HG02798 (cell line): Measurements from ENCODE around the gene SORCS2.
"Not testable (repeated sequence)": the region's sequence is repeated elsewhere in the genome, so short reads cannot be mapped to it uniquely, and the experiment has no call there.

Experiments
- ATAC-seq: cut with Tn5 transposase; IDR thresholded peaks from one replicate; pipeline ENCODE4 v1.9.1; 2021; ENCODE audit warnings: mild to moderate bottlenecking; ENCODE audit not compliant: unreplicated experiment, poor library complexity

The SORCS2 gene

DNA sequence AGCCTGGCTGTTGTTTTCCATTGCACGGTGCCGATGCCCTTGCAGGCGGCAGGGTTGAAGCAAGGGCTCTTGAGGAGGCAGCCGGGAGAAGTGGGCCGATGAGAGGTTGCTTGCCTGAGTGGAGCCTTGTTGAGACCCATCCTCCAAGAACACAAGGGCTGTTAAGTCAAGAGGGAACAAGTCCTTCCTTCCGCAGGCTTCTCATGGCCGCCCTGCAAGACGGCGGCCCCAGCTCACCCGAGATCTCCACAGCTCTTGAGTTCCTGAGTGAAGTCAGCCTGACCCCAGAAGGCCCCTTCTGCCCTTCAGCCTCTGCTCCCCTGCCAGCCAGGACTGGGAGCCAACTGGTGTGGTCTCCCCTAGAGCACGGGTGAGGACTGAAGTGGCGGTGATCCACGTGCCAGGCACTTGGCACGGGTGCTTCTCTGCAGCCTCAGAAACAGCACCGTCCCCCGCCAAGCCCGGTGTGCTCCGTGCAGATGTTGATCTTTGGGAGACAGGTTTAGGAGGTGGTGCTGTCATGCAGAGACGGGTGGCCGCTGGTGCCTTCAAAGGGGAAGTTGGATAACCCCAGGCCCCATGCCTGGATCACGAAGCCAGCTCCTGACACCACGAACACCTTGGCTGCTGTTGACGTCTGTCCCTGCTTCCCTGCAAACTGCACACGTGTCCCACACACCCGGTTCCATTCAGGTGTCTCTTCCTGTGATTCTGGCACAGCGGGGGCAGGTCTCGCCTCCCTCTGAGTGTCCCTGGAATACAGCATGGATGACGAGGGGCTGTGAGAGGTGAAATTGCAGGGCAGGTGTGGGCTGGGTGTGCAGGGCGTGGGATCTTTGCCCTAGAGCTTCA is 406.8 kb downstream of the SORCS2 start:
- ATAC-seq = no peak

DNA sequence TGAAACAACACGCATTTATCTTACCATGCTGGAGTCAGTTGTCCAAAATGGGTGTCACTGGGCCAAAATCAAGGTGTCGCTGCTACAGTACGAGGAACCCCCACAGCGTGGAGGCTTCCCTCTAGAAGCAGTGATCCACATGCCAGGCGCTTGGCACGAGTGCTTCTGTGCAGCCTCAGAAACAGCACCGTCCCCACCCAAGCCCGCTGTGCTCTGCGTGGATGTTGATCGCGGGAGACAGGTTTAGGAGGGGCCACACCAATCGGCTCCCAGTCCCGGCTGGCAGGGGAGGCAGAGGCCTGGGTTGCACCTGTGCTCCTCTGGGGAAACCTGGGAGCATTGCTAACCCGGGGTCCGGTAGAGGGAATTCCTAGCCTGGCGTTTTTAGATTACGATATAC is 407.9 kb downstream of the SORCS2 start:
- ATAC-seq = no peak

DNA sequence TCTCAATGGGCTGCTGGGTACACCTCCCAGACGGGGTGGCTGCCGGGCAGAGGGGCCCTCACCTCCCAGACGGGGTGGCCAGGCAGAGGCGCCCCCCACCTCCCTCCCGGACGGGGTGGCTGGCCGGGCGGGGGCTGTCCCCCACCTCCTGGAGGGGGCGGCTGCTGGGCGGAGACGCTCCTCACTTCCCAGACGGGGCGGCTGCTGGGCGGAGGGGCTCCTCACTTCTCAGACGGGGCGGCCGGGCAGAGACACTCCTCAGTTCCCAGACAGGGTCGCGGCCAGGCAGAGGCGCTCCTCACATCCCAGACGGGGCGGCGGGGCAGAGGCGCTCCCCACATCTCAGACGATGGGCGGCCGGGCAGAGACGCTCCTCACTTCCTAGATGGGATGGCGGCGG is 409.8 kb downstream of the SORCS2 start:
- ATAC-seq = not testable (repeated sequence)

DNA sequence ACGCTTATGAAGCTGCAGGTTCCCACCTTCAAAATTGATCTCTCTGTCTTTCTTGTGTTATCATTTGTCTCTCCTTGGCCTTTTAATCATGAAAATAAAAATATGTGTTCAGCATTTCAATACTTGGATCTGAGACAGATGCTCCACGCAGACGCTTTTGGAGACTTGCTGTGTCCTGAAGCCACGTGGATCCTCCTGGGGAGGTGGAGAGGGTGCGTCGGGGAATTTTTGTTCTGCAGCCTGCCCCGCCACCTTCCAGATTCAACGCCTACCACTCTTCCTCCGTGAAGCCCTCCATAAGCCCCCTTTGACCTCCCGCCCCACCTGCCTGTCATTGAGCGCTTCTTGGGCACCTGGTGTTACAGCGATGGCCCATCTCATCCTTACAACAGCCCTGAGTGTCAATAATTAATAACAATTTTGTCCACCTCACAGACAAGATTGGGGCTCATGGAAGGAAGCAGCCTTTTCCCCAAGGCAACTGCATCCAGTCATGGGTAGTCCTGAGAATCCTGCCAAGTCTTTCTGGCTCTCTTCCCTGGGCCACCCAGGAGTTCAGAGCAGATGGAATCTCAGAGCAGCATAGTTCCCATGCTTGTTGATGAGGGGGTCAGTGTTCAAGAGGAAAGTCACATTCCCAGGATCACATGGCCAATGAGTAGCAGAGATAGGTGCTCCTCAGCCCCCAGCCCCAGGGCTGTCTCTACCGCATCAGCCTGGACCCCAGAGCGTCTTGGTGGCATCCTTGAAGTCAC is 415.0 kb downstream of the SORCS2 start:
- no peak for ATAC-seq

DNA sequence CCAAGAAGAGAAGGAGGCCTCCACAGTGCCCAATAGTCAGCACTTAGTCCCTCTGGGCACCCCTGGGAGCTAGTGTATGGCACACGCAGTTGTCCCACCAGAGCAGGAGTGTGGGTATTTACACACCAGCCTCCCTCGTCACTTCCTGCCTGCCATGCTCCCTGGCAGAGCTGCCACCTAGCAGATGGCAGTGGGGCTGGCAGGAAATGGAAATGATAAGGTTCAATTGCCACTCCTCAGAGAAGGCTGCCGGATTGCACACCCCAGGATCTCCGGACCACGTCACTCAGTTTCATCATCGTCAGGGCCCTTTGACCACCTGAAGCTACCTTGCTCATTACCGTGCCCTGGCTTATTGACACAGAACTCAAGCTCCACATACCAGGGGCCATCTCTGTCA is 415.7 kb downstream of the SORCS2 start:
- no peak for ATAC-seq

DNA sequence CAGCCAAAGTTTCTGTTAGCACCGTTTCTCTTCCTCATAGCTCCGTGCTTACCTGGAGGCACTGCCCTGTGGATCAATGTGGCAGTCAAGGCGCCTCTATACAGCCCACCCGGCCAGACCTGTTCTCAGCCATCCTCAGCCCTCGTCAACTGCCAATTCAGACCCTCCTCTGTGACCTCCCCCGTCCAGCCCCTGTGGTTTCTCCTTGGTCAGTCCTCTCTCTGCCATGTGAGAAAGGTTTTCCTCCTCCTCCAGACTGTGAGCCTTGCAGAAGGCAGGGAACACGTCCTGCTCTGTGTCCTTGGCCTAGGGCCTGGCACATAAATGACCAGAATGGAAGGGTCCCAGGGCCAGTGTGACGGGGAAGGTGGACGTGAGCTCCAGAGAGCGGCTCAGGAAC is 417.0 kb downstream of the SORCS2 start:
- no peak for ATAC-seq

DNA sequence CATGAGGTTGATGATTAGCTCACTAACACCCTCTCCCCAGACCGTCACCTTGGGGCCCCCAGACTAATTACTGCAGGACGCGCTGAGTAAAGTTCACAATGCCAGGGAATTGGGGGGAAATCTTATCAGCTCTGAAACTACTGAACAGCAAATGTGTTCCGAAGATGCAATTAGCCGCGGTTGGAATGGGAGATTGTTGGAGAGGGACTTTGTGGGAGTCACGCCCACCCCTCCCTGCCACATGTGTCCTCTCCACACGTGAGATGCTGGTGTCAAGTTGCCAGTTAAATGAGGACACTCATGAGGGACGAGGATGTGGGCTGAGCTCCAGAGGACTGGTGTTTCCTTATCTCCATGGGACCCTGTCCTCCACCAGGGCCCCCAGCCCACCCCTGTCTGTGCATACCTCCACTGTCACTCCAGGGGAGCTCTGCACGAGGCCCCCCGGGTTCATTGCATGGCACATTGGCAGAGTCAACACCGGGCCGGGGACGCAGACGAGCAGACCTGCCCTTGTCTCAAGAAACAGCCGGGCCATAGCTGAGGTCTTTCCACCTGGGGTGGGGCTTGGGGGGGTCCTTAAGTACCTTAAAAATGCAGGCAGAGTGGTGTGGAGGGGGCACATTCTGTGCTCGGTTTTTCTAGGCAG is 417.8 kb downstream of the SORCS2 start:
- no peak for ATAC-seq

DNA sequence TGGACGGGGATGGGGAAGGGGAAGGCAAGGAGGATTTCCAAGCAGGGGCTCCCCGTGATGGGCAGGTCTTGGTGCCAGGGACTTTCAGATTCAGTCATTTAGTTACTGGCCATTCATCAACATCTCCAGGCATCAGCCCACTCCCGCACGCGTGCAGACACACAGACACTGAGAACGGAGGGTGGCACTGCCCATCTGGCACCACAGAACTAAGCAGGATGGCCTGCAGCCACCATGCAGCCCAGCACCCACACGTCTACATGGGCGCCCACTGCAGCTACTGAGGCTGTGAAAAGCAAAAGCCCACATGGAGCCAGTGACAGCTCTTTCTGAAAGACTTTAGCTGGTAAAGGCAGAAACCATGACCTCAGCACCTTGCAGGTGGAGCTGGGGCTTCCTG is 418.5 kb downstream of the SORCS2 start:
- no peak for ATAC-seq

DNA sequence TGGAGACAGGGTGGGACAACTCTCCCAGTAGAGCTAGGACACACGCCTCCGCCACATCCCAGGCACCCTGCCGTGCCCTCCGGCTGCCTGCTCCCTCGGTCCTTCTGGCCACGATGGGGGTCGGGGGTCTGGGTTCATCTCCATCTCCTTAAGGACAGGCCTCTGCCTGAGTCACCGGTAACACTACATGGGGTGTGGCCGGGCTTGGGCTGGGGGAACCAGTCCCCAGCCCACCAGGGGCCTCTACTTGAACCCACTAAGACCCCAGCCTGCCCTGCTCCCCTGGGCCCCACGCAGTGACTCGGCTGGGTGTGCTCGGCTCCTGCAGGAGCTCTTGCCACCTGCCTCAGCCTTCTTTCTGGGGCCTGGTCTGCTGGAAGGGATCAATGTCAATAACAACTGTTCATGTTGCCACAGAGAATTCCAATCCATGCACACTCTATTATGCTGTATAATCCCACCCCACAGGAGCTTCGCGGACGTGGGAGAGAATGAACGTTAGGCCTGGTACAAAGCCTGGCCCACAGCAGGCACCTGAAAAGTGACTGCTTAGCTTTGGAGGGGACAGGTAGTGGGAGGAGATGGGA is 420.1 kb downstream of the SORCS2 start:
- no peak for ATAC-seq

DNA sequence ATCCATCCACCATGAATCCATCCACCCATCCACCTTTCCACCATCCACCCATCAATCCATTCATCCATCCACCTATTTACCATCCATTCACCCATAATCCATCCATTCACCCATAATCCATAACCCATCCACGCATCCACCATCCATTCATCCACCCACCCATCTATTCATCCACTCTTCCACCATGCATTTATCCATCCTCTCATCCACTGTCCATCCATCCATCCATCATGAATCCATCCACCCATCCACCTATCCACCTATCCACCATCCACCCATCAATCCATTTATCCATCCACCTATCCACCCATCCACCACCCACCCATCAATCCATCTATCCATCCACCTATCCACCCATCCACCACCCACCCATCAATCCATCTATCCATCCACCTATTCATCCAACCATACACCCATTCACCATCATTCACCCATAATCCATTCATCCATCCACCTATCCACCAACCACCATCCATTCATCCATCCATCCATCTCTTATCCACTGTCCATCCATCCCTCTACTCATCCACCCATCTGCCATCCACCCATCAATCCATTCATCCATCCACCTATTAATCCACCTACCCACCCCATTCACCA is 422.1 kb downstream of the SORCS2 start:
- no peak for ATAC-seq

DNA sequence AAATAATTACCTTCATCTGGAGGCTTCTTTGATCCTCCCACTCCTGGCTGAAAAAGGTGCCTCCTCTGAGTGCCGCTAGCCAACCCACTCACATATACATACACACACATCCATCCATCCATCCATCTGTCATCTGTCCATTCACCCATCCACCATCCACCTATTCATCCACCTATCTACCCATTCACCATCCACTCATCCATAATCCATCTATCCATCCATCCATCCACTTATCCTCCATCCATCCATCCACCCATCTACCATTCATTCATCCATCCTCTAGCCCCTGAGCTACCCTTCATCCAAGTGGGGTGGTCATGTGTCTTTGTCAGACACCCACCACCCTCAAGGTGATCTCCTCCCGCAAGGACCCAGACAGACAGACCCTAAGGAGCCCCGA is 423.9 kb downstream of the SORCS2 start:
- no peak for ATAC-seq

DNA sequence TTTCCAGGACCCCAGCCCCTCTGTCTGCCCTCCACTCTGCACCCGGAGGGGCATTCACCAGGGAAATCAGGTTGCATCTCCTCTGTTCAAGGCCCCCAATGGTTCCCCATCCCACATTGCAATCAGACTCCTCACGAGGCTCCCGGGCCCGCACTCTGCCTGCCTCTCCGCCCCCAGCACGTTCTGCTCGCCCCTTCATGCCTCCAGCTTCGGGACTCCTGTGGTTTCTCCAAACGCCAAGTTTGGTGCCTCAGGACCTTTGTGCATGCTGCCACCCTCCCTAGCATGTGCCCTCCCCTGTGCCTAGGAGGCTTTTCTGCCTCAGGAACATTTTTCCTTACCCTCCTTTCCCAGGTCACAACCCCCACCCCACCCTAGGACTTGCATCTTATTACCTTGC is 426.0 kb downstream of the SORCS2 start:
- no peak for ATAC-seq

DNA sequence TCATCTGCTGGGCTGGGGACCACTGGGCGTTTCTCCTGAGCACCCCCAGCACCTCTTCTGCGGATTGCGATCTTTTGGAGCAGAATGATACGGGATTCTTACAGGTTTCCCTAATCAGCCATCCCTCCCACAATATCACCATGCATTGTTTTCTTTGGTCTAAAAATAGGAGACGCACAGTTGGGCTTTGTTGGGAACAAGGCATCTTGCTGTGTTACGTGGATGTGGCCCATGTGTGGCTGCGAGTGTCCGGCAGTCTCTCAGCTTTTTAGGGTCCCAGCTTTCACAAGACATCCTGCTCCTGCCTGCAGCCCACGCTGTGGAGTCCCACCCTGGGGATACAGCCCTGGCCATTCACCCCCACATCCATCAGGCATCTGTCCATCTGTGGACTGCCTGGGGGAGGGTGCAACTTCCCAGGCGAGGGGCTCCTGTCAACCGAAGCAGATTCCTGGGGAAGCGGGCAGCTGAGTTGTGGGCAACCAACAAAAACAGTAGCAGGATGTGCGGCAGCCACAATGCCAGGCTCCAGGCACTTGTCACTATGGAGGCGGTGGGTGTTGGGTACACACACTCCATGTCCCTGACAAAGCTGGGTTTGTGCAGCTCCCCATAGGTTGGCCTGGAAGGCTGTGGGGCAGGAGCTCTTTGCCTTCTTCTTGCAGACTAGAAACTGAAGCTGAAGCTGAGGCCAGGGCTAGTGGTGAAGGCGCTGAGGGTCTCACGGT is 427.9 kb downstream of the SORCS2 start:
- no peak for ATAC-seq

DNA sequence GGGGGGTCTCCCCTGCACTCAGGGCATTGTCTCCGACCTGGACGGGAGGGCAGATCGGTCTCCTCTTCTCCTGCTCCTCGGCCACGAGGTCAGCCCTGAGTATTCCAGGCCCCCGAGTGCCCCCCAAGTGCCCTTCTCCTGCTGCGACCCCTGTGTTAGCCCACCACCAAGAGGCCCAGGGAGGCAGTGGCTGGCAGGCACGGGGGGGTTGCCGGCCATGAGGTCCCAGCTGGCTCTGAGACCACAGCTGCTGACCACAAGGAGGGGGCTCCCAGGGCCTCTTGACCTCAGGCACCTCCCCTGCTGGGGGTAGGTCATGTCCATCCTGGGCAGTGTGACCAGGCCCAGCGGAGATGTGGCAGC is 428.5 kb downstream of the SORCS2 start:
- no peak for ATAC-seq

DNA sequence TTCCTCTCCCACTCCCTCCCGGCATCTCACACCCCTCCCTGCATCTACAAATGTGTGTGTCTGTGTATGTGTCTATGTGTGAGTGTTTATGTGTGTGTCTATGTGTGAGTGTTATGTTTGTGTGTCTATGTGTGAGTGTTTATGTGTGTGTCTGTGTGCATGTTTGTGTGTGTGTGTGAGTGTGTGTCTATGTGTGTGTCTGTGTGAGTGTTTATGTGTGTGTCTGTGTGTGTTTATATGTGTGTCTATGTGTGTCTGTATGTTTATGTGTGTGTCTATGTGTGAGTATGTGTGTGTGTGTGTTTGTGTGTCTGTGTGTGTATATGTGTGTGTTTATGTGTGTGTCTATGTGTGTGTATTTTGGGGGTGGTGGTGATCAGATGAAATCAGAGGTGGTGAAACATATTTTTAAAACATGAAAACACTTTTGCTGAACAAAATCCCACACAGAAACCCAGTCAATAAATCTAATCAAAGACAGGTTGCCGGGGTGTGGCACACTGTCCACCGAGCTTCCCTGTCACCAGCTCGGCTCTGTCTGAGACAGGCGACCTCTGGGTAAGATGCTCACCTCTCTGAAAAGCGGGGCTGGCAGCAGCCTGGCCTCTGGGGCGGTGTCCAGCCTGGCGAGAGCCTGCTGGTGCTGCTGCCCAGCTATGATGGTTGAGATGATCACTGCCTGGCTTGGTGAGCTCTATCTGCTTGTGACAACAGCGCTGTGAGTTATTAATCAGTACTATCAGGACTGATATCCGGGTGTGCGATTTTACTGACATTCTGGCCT is 429.1 kb downstream of the SORCS2 start:
- ATAC-seq = no peak

DNA sequence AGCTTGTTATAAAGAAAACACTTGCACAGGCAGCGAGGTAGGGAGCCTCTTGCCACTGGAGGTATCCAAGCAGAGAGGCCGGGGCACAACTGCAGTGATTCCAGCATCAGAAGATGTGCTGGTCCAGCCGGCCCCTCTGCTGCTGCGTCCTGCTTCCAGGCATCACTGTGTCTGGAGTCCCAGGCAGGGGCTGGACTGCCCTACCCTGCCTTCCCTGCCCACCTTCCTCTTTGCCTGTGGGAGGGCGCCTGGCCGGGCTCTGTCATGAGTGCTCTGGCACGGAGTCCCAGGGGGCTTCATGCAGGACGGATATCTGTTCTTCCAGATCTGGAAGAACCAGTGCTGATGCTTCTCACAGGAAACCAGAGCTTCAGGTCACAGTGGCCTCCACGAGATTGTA is 430.0 kb downstream of the SORCS2 start:
- no peak for ATAC-seq

DNA sequence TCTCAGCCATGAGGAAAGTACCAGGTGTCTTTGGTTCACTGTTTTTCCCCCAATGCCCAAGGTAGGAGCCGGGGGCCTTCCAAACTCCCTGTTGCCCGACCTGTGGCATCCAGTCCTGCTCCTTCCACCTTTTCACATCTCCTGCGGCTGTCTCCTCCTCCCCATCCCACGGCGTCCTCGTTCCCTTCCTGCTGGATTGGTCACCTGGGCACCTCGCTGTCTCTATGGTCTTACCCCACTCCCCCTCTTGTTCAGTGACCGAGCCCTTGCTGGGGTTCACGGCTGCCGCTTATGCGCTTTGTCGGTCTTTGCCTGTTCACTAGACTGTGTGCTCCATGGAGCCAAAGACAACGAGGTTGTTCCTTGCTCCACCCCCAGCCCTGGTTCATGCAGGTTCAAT is 431.1 kb downstream of the SORCS2 start:
- no peak for ATAC-seq

DNA sequence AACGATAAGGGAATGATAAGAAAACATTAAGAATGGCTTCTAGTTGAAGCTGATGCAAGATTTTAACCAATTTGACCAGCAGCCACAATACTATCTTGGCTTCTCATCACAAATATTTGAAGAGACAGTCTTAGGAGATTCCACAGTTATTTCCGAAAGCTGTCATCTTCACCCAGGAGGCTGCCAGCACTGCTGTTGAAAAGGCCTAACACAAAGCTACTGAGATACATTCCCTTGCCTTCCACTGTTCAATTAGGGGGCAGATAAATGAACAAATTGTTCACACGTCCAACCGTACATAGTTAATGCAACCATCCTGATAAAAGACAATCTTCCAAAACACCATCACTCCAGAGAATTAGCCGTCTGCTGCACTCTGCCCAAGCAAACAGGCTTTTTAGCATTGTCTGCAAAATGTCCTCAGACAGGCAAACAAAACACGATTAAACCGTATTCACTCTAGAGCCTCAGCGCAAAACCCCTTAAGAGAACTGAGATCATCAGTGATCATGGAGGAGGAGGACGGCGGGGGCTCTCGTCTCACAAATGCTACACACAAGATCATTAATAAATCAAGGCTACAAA is 432.1 kb downstream of the SORCS2 start:
- no peak for ATAC-seq

DNA sequence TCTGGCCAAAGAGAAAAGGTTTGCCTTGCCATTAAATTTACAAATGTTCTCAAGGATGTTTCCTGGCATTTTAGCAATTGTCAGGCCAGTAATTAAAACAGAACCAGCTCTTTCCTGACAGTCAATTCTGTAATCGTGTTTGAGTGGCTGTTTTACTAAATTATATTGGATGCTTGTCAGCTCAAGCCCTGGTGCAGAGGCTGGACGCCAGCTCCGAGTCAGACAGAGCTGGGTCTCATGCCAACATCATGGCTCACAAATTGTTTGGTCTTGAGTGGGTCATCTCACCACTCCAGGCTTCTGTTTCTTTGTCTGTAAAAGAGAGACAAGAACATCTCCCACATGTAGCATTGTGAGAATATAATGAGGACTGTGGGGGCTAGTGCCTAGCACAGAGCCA is 432.7 kb downstream of the SORCS2 start:
- no peak for ATAC-seq
